Activated CD8-positive, alpha-beta T cell treated with anti-CD3 and anti-CD28 coated beads, Interleukin-2, amount 10 ng/mL, durations not matched to agents 7 days and 5 days (primary cell): Measurements from ENCODE around the gene BAG3. TPM values are rescaled to one million over a fixed set of nuclear protein-coding genes. Genes with fewer than 3 reads are reported as not detected.
A peak's percentile ranks its signal among the peaks of the same experiment; 100 is the strongest.

Experiments used
- ATAC-seq: fragments of 150-1000 bp; cut with Tn5 transposase; one replicate; pipeline ENCODE4 v1.10.0; 2021; ENCODE audit warnings: moderate library complexity
- CTCF ChIA-PET: fragments of 350-600 bp; sonication (Branson Sonifier 250); formaldehyde crosslinking; loops from one replicate; lab custom pipeline; 2021; ENCODE audit warnings: antibody characterized with exemption; lab: Charles Lee
- POLR2A ChIA-PET: fragments of 350-600 bp; sonication (Branson Sonifier 250); formaldehyde crosslinking; loops from one replicate; lab custom pipeline; 2021; ENCODE audit warnings: antibody characterized with exemption; lab: Charles Lee
- DNase-seq: peaks from one replicate; pipeline ENCODE4 v3.0.0-alpha.2; 2020
- H3K27ac Mint-ChIP-seq: one replicate; pipeline ENCODE4 v1.8.0; 2021; ENCODE audit warnings: mild to moderate bottlenecking, mixed read lengths
- H3K27me3 Mint-ChIP-seq: one replicate; pipeline ENCODE4 v1.8.0; 2021; ENCODE audit warnings: low read depth, mixed read lengths
- H3K36me3 Mint-ChIP-seq: one replicate; pipeline ENCODE4 v1.8.0; 2021; ENCODE audit warnings: low read depth, mixed read lengths
- H3K4me1 Mint-ChIP-seq: one replicate; pipeline ENCODE4 v1.8.0; 2021; ENCODE audit warnings: low read depth, mixed read lengths
- H3K4me3 Mint-ChIP-seq: one replicate; pipeline ENCODE4 v1.8.0; 2021; ENCODE audit warnings: mild to moderate bottlenecking, mixed read lengths
- H3K9me3 Mint-ChIP-seq: one replicate; pipeline ENCODE4 v1.8.0; 2022; ENCODE audit warnings: mixed read lengths; ENCODE audit not compliant: insufficient read depth
- total RNA-seq, 2 experiments: library from RNA; stranded (reverse); gene quantifications; one replicate each; pipeline ENCODE4 v1.2.3, GENCODE V29; 2021

BAG3 gene
- total RNA-seq, 2 experiments from 2014 or later, result 14.2 to 14.7 TPM

DNA sequence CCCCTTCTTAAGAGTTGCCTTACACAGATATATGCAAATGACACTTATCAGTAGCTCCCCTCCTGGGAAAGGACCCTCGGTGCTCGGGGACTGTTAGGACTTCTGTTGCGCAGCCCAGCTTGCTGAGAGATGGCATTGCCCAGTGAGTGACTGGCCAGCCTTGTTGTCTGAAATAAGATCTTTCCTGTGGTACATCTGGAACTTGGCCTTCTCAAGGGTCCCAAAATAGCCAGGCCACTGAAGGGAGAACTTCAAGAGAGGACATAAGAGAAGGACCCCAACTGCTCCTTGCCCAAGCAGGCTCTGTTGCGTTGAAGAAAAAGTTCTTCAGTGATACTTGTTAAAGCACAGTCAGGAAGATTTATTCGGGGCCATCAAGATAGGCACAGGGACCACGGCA lies 17.3 kb downstream of the BAG3 start:
- no peak for DNase-seq
- Mint-ChIP-seq H3K36me3 (peaks cover 19% of the 10 kb centered on the region), H3K4me3 (no peak overlapping the region), H3K27ac (peak overlapping the region; percentile 19), H3K4me1 (peaks cover 15% of the 10 kb centered on the region), H3K27me3 (no peaks in the 10 kb centered on the region), H3K9me3 (no peaks in the 10 kb centered on the region)
- ATAC-seq, result no peak
- ChIA-PET CTCF (interaction anchor here (0.8 kb wide), 1 partner anchor 26 kb away, joined by 3 read pairs; no protein-coding TSS in a partner anchor), POLR2A (no interaction called here)

DNA sequence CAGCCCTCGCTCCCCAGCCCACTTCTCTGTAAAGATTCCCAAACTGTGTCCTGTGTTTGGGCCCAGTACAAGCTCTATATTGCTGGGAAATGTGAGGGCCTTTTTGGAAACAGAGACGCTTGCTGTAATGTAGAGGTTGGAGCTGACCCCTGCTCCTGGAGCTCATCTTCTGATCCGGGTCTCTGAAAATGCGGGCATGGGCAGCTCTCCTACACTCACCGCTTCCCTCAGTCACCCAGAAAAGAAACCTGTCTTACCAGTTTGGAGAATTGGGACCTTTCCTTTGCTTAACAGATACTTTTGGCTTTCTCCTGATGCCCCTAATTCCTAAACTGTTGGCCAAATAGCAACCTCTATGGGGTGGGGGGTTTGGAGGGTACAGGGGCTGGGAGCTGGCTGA lies 18.2 kb downstream of the BAG3 start:
- ATAC-seq (no peak), DNase-seq (no peak)
- no peaks in the 10 kb centered on the region for H3K27me3 Mint-ChIP-seq
- H3K4me1 Mint-ChIP-seq, result peaks cover 8% of the 10 kb centered on the region
- H3K9me3 Mint-ChIP-seq, result no peaks in the 10 kb centered on the region
- H3K36me3 Mint-ChIP-seq, result peaks cover 24% of the 10 kb centered on the region
- no peak overlapping the region for H3K27ac Mint-ChIP-seq
- ChIA-PET POLR2A (no interaction called here), CTCF (no interaction called here)
- no peak overlapping the region for H3K4me3 Mint-ChIP-seq

DNA sequence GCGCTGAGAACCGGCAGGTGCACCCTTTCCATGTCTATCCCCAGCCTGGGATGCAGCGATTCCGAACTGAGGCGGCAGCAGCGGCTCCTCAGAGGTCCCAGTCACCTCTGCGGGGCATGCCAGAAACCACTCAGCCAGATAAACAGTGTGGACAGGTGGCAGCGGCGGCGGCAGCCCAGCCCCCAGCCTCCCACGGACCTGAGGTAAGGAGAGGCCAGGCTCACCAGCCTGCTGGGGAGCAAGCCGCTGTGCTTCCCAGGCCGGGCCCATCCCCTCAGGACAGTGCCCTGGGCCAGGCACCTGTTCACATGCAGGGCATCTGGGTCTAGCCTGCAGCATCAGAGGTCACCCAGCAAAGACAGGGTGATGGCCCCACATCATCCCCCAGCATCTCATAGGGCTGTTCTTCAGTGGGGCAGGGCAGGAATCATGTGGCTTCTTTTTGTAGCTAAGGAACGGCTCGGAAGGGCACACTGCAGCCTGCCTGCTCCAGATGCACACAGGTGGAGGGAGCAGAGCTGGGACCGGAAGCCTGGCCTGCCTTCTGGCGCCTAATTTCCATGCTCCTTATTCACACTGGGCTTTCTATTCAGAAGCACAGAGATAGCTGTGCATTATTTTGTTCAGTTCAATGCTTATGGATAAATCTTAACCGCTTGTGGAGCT lies 18.9 kb downstream of the BAG3 start:
- no peak for ATAC-seq
- POLR2A ChIA-PET, result no interaction called here
- H3K27ac Mint-ChIP-seq, result no peak overlapping the region

DNA sequence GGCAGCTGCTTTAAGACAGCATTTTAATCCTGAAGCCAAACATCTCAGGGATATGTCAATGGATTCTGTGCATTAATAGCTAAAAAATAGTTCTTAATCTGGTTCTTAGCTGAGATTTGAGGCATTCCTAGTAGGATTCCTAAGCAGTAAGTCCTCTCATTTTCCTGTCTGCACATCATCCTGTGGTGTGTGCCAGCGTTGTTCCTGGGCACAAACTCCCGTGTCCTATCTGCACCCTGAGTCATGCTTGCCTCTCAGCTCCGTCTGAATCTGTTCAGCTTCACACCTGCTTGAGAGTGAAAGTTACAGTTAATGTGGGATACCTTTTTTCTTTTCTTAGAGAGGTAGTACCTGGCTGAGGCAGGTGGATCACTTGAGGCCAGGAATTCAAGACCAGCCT lies 19.5 kb downstream of the BAG3 start:
- Mint-ChIP-seq H3K36me3 (peaks cover 25% of the 10 kb centered on the region), H3K9me3 (no peaks in the 10 kb centered on the region), H3K27me3 (no peaks in the 10 kb centered on the region), H3K4me3 (no peak overlapping the region), H3K4me1 (peaks cover 6% of the 10 kb centered on the region), H3K27ac (no peak overlapping the region)
- ChIA-PET CTCF (interaction anchor here (2.0 to 3.1 kb wide), 2 partner anchors 16 to 189 kb away, joined by 6 to 14 read pairs; no protein-coding TSS in a partner anchor), POLR2A (no interaction called here)
- ATAC-seq (no peak), DNase-seq (no peak)

More for the DNA sequence above, 18.9 kb downstream of the BAG3 start:
- Mint-ChIP-seq H3K27me3 (no peaks in the 10 kb centered on the region), H3K4me3 (no peak overlapping the region), H3K9me3 (no peaks in the 10 kb centered on the region), H3K4me1 (peaks cover 6% of the 10 kb centered on the region), H3K36me3 (peaks cover 25% of the 10 kb centered on the region)
- no peak for DNase-seq
- CTCF ChIA-PET, result interaction anchor here (2.0 to 3.1 kb wide), 2 partner anchors 16 to 189 kb away, joined by 6 to 14 read pairs; no protein-coding TSS in a partner anchor

DNA sequence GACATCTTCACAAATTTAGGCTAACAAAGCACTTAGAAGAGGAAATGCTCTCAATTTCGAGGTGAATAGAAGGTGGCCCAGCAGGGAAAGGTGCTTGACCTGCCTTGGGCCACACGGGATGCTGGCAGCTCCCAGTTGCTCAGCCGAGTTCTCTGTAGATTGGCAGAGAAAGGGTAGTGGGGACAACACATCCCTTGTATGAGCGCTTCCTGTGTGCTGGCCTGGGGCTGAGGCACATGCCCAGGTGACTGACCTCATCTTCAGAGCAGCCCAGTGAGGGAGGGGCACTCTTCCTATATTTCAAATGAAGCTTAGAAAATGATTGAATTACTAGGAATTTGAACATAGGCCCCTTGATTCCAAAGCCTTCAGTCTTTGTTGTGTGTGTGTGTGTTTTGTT lies 20.2 kb downstream of the BAG3 start:
- peaks cover 24% of the 10 kb centered on the region for H3K36me3 Mint-ChIP-seq
- POLR2A ChIA-PET, result no interaction called here
- no peak overlapping the region for H3K27ac Mint-ChIP-seq
- no peak for DNase-seq
- peaks cover 2% of the 10 kb centered on the region for H3K4me1 Mint-ChIP-seq
- CTCF ChIA-PET, result interaction anchor here (2.0 to 3.1 kb wide), 2 partner anchors 15 to 188 kb away, joined by 6 to 14 read pairs; no protein-coding TSS in a partner anchor
- no peak for ATAC-seq
- H3K9me3 Mint-ChIP-seq, result no peaks in the 10 kb centered on the region
- H3K4me3 Mint-ChIP-seq, result no peak overlapping the region
- no peaks in the 10 kb centered on the region for H3K27me3 Mint-ChIP-seq

- Mint-ChIP-seq H3K27me3 (no peaks in the 10 kb centered on the region), H3K4me1 (no peaks in the 10 kb centered on the region), H3K9me3 (no peaks in the 10 kb centered on the region), H3K4me3 (no peak overlapping the region), H3K27ac (no peak overlapping the region), H3K36me3 (peaks cover 32% of the 10 kb centered on the region)
- CTCF ChIA-PET, result interaction anchor here (3.1 kb wide), 1 partner anchor 14 kb away, joined by 14 read pairs; no protein-coding TSS in a partner anchor
- DNase-seq (no peak), ATAC-seq (no peak)
- POLR2A ChIA-PET, result no interaction called here
Observed at GRCh38 chr10:119672291-119672690, 21.1 kb downstream of the BAG3 start.

GRCh38 chr10:119673271-119673670 lies 22.1 kb downstream of the BAG3 start:
- ChIA-PET POLR2A (no interaction called here), CTCF (no interaction called here)
- H3K27me3 Mint-ChIP-seq, result no peaks in the 10 kb centered on the region
- DNase-seq (no peak), ATAC-seq (no peak)
- peaks cover 34% of the 10 kb centered on the region for H3K36me3 Mint-ChIP-seq
- no peaks in the 10 kb centered on the region for H3K9me3 Mint-ChIP-seq
- no peak overlapping the region for H3K27ac Mint-ChIP-seq
- H3K4me3 Mint-ChIP-seq, result no peak overlapping the region
- H3K4me1 Mint-ChIP-seq, result no peaks in the 10 kb centered on the region

GRCh38 chr10:119675483-119676170 lies 24.4 kb downstream of the BAG3 start:
- H3K36me3 Mint-ChIP-seq, result peaks cover 34% of the 10 kb centered on the region
- H3K9me3 Mint-ChIP-seq, result no peaks in the 10 kb centered on the region
- no peaks in the 10 kb centered on the region for H3K4me1 Mint-ChIP-seq
- no peaks in the 10 kb centered on the region for H3K27me3 Mint-ChIP-seq
- ChIA-PET CTCF (interaction anchor here (1.0 to 3.0 kb wide), 2 partner anchors 10 to 73 kb away, joined by 3 to 21 read pairs; no protein-coding TSS in a partner anchor), POLR2A (no interaction called here)
- no peak for ATAC-seq
- H3K27ac Mint-ChIP-seq, result no peak overlapping the region
- no peak overlapping the region for H3K4me3 Mint-ChIP-seq
- no peak for DNase-seq

DNA sequence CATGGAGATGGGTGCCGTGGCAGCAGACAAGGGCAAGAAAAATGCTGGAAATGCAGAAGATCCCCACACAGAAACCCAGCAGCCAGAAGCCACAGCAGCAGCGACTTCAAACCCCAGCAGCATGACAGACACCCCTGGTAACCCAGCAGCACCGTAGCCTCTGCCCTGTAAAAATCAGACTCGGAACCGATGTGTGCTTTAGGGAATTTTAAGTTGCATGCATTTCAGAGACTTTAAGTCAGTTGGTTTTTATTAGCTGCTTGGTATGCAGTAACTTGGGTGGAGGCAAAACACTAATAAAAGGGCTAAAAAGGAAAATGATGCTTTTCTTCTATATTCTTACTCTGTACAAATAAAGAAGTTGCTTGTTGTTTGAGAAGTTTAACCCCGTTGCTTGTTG lies 25.9 kb downstream of the BAG3 start:
- peaks cover 27% of the 10 kb centered on the region for H3K36me3 Mint-ChIP-seq
- H3K27ac Mint-ChIP-seq, result no peak overlapping the region
- ATAC-seq, result no peak
- H3K4me1 Mint-ChIP-seq, result peaks cover 2% of the 10 kb centered on the region
- no peaks in the 10 kb centered on the region for H3K9me3 Mint-ChIP-seq
- H3K27me3 Mint-ChIP-seq, result peaks cover 4% of the 10 kb centered on the region
- ChIA-PET CTCF (interaction anchor here (3.0 kb wide), 1 partner anchor 9 kb away, joined by 21 read pairs; no protein-coding TSS in a partner anchor), POLR2A (no interaction called here)
- H3K4me3 Mint-ChIP-seq, result no peak overlapping the region
- DNase-seq, result no peak

GRCh38 chr10:119677904-119678755 lies 26.9 kb downstream of the BAG3 start:
- ATAC-seq, result no peak
- H3K4me3 Mint-ChIP-seq, result no peak overlapping the region
- H3K36me3 Mint-ChIP-seq, result peaks cover 20% of the 10 kb centered on the region
- peaks cover 6% of the 10 kb centered on the region for H3K4me1 Mint-ChIP-seq
- no peak overlapping the region for H3K27ac Mint-ChIP-seq
- ChIA-PET POLR2A (no interaction called here), CTCF (interaction anchor here (1.1 kb wide), 1 partner anchor 9 kb away, joined by 4 read pairs; no protein-coding TSS in a partner anchor)
- peaks cover 6% of the 10 kb centered on the region for H3K27me3 Mint-ChIP-seq
- no peaks in the 10 kb centered on the region for H3K9me3 Mint-ChIP-seq
- no peak for DNase-seq

DNA sequence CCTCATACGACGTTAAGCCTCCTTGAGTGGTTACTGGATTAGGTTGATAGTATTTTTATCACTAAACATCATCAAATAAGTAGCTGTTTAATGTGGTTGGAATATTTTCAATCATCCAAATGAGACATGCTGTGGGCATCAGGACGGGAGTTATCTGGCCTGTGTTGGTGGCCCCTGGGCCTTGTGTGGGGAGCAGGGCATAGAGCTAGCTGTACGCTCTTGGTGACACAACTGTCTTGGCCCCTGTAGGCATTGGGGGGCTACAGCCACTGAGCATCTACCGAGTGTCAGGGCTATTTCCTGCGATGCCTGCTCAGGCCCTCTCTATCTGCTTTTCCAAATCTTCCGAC lies 28.3 kb downstream of the BAG3 start:
- H3K9me3 Mint-ChIP-seq, result no peaks in the 10 kb centered on the region
- ATAC-seq, result no peak
- H3K4me3 Mint-ChIP-seq, result no peak overlapping the region
- H3K27me3 Mint-ChIP-seq, result peaks cover 6% of the 10 kb centered on the region
- no peak for DNase-seq
- no peak overlapping the region for H3K27ac Mint-ChIP-seq
- H3K4me1 Mint-ChIP-seq, result peaks cover 6% of the 10 kb centered on the region
- peaks cover 12% of the 10 kb centered on the region for H3K36me3 Mint-ChIP-seq
- ChIA-PET CTCF (no interaction called here), POLR2A (no interaction called here)
